HG03039 (cell line): ENCODE results near the gene CCNYL1.
"Not testable (repeated sequence)": the region's sequence is repeated elsewhere in the genome, so short reads cannot be mapped to it uniquely, and the experiment has no call there.

Source experiments
- ATAC-seq: cut with Tn5 transposase; IDR thresholded peaks from one replicate; pipeline ENCODE4 v1.9.1; 2021; ENCODE audit warnings: mild to moderate bottlenecking, moderate library complexity; ENCODE audit not compliant: unreplicated experiment

The CCNYL1 gene

DNA sequence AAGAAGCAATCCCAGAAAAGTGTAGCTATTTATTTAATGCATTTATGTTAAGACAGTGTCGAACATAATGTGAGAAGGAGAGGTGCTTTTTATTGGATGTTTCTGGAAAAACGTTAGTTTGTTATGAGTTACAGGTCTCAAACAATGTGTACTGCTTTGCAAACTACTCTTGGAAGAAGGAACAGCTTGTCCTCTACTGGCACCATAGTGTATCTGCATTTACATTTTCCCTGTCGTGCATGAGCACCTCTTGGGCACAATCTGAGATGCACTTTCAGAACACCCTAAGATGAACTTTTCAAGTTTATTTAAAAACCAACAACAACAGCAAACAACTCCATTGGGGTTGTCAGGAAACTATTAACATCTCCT, 22.8 kb downstream of the CCNYL1 start:
- no peak for ATAC-seq

DNA sequence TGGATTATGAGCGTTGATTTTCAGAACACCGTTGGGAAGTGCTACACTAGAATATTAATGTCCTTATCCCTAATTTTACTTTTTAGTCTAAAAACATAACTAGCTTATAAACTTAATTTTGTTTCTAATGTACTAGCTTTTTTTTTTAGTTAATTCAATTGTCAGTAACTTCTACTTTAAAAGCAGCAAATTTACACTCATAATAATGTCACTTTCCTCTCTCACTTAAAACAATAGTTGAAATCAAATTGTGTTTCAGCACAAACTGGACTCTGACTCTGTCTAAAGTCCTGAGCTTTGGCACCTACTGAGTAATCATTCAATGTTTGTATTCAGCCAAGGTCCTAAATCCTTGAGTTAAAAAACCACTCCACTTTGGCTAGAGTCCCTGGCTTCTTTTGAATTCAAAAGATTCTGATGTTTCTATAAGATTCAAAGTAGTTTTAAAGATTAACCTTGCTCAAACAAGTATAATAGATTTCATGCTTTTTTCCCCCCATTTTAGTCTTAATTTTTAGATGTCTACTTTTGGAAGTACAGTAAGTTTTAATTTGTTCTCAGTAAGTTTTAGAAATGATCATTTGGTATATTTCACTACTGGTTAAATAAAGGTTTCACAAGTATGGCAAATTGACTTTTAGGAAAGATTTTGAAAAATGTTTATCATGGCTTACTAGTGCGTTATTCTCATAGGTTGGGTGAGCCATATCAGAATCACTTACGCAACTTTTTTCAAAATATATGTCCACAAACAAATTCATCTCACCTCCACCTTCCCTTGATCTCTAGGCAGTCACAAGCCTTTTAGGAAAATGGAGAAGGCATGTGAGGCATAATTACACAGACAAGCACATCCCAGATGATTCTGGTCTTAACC, 23.4 kb downstream of the CCNYL1 start:
- ATAC-seq, result no peak

DNA sequence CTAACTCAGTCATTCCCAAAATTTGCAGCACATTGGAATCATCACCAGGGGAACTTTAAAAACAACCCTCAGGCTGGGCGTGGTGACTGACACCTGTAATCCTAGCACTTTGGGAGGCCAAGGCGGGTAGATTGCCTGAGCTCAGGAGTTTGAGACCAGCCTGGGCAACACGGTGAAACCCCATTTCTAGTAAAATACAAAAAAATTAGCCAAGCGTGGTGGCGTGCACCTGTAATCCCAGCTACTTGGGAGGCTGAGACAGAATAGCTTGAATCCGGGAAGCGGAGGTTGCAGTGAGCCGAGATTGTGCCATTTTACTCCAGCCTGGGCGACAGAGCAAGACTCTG, 24.0 kb downstream of the CCNYL1 start:
- ATAC-seq, result not testable (repeated sequence)

DNA sequence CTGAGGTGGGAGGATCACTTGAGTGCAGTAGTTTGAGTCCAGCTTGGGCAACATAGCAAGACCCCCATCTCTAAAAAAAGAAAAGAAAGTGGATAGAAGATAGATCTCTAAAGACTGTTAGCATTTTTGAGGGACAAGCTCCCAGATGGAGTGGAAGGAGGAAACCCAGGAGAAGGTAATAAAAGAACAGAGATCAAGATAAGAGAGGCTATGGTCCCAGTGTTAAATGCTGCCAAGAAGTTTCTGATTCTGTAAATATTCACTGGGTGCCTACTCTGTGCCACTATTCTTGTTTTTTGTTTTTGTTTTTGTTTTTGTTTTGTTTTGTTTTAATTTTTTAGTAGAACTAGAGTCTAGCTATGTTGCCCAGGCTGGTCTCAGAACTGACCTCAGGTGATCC, 32.1 kb downstream of the CCNYL1 start:
- ATAC-seq, result no peak

DNA sequence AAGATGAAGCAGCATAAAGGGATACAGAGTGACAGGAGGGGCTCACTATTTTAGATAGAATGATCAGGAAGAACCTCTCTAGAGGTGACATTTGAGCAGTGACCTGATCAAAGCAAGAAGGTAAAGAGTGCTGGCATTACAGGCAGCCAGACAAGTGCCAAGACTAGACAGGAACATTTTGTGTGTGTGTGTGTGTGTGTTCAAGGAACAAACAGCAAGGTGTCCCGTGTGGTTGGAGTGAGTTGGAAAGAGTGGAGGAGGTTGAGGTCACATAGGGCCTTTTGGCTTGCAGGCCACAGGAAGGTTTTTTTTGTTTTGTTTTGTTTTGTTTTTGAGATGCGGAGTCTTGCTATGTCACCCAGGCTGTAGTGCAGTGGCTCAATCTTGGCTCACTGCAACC, 32.6 kb downstream of the CCNYL1 start:
- ATAC-seq, result no peak

GRCh38 chr2:207744451-207744850, 33.0 kb downstream of the CCNYL1 start:
- ATAC-seq, result no peak

DNA sequence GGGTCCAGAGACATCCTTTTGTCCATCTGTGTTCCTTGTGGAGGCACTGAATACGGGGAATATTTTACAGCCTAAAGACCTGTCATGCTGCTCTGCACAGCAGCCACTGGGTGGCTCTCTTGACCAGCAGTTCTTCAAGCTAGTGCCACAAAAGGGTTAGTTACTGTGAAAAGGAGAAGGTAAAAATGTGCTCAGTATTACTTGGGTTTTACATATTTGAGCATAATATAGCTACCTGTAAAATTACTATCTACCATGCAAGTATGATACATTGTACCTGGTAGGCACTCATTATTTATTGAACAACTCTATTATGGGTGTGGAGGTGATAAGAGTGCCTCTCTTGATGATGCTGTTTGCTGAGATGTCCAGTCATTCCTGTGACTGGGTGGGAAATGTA, 34.7 kb downstream of the CCNYL1 start:
- ATAC-seq, result peak; percentile 69

GRCh38 chr2:207747653-207748560, 36.5 kb downstream of the CCNYL1 start:
- no peak for ATAC-seq

DNA sequence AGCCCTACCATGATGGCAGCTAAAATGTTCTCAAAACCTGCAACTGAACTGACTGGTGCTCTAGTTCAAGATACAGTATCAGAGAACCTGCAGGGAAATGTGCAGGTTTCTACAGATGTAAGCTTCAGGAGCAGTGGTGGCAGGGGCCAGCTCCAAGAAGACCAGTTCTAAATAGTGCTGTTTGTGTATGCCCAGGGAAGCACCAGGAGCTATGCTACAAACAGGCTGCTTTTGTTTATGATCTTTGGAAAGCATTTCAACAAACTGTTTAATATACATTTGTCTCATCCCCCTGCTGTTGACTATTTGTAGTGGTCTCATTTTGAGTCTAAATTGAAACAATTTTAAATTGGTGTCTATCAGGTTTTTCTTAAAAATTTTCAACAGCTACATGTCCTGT, 37.6 kb downstream of the CCNYL1 start:
- no peak for ATAC-seq

DNA sequence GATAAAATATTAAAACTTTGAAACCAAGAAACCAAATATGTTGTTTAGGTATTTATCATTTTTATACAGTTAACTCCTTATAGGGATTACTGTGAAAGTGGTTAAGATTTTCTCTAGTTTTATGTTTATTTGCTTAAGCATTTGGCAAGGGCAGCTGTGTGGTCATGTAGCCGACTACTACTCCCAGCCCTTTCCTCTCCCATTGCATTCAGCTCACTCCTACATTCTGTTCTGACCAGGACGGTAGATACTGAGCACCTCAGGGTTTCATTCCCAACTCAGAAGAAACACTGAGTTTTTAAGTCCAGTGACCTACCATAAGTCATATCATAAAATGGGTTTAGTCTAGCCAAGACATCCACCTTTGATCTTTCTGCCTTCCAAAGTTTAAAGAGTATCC, 38.4 kb downstream of the CCNYL1 start:
- no peak for ATAC-seq

- ATAC-seq, result no peak
Observed at GRCh38 chr2:207750345-207750744, 38.9 kb downstream of the CCNYL1 start.

GRCh38 chr2:207750876-207751275, 39.4 kb downstream of the CCNYL1 start:
- no peak for ATAC-seq

- ATAC-seq, result not testable (repeated sequence)
Observed at GRCh38 chr2:207753688-207754087, 42.2 kb downstream of the CCNYL1 start.

GRCh38 chr2:207754498-207755383, 43.3 kb downstream of the CCNYL1 start:
- ATAC-seq, result no peak

- ATAC-seq, result no peak
Observed at GRCh38 chr2:207758025-207758424, 46.6 kb downstream of the CCNYL1 start.

- no peak for ATAC-seq
Observed at GRCh38 chr2:207759890-207760289, 48.5 kb downstream of the CCNYL1 start.

GRCh38 chr2:207760453-207760852, 49.0 kb downstream of the CCNYL1 start:
- no peak for ATAC-seq

DNA sequence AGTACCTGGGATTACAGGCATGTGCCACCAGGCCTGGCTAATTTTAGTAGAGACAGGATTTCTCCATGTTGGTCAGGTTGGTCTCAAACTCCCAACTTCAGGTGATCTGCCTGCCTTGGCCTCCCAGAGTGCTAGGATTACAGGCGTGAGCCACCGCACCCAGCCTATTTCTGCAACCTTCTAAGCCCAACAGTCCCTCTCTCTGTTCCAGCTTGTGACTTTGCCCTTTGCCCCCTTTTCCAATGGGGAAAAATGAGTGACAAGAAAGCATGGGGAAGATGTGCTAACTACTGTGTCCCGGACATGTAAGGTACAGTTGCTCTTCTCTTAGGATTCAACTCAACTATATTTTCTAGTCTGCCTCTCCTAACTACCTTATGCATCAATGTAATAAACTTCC, 50.0 kb downstream of the CCNYL1 start:
- not testable (repeated sequence) for ATAC-seq

- ATAC-seq, result no peak
Observed at GRCh38 chr2:207762146-207762545, 50.7 kb downstream of the CCNYL1 start.

- no peak for ATAC-seq
Observed at GRCh38 chr2:207763303-207763917, 52.0 kb downstream of the CCNYL1 start.
